ENCODE results near the gene DNAJB8.

DNAJB8 gene

GRCh38 chr3:128482666-128483656 lies 16.3 kb upstream of the DNAJB8 start:
- DNase-seq, result no peak

GRCh38 chr3:128482175-128482574 lies 15.5 kb upstream of the DNAJB8 start:
- no peak for DNase-seq

- DNase-seq, result no peak
These were observed 14.8 kb upstream of the DNAJB8 start for GRCh38 chr3:128481438-128481942.

GRCh38 chr3:128480717-128481437 lies 14.2 kb upstream of the DNAJB8 start:
- DNase-seq, result no peak

GRCh38 chr3:128480278-128480677 lies 13.6 kb upstream of the DNAJB8 start:
- DNase-seq, result no peak

GRCh38 chr3:128479558-128480086 lies 12.9 kb upstream of the DNAJB8 start:
- DNase-seq, result no peak

- DNase-seq, result no peak
These were observed 12.2 kb upstream of the DNAJB8 start for GRCh38 chr3:128478576-128479506.

- no peak for DNase-seq
These were observed 10.0 kb upstream of the DNAJB8 start for GRCh38 chr3:128476659-128477058.

GRCh38 chr3:128475355-128475754 lies 8.7 kb upstream of the DNAJB8 start:
- DNase-seq, result no peak

- DNase-seq, result no peak
These were observed 7.0 kb upstream of the DNAJB8 start for GRCh38 chr3:128473737-128474136.

GRCh38 chr3:128473180-128473519 lies 6.5 kb upstream of the DNAJB8 start:
- DNase-seq, result no peak

- DNase-seq, result no peak
These were observed 5.9 kb upstream of the DNAJB8 start for GRCh38 chr3:128472449-128473179.

GRCh38 chr3:128471720-128472119 lies 5.0 kb upstream of the DNAJB8 start:
- DNase-seq, result no peak

- DNase-seq, result no peak
These were observed 4.4 kb upstream of the DNAJB8 start for GRCh38 chr3:128471110-128471509.

GRCh38 chr3:128470134-128470899 lies 3.6 kb upstream of the DNAJB8 start:
- DNase-seq, result no peak

- no peak for DNase-seq
These were observed 2.9 kb upstream of the DNAJB8 start for GRCh38 chr3:128469556-128469955.

- DNase-seq, result no peak
These were observed 2.3 kb upstream of the DNAJB8 start for GRCh38 chr3:128468791-128469527.

- no peak for DNase-seq
These were observed 1.6 kb upstream of the DNAJB8 start for GRCh38 chr3:128468285-128468790.

- no peak for DNase-seq
These were observed 2.0 kb downstream of the DNAJB8 start for GRCh38 chr3:128464702-128465101.

- DNase-seq, result no peak
These were observed 2.5 kb downstream of the DNAJB8 start for GRCh38 chr3:128464188-128464587.

Measured in NCI-H1105 (cell line).